GM12892 (cell line): ENCODE measurements around the gene ZNF91.
"Not testable (repeated sequence)": the region's sequence is repeated elsewhere in the genome, so short reads cannot be mapped to it uniquely, and the experiment has no call there.

Experiments
- DNase-seq: peaks from one replicate; pipeline ENCODE4 v3.0.0; 2011; ENCODE audit not compliant: insufficient read length
- FAIRE-seq: peaks from 2 replicates; lab custom pipeline; 2011; peaks lifted over from hg19 to GRCh38; lab: Jason Lieb, UNC
- POLR2A ChIP-seq: IDR thresholded peaks from 2 replicates; pipeline ENCODE4 v1.6.1; 2011; ENCODE audit warnings: low read depth, low read length, control low read depth
- POLR2AphosphoS5 ChIP-seq: IDR thresholded peaks from 2 replicates; pipeline ENCODE4 v1.6.1; 2011; ENCODE audit warnings: low read depth, low read length, control low read depth
- TAF1 ChIP-seq: IDR thresholded peaks from 2 replicates; pipeline ENCODE4 v1.6.1; 2011; ENCODE audit warnings: low read depth, mild to moderate bottlenecking, control low read depth, low read length, borderline replicate concordance

The ZNF91 gene

DNA sequence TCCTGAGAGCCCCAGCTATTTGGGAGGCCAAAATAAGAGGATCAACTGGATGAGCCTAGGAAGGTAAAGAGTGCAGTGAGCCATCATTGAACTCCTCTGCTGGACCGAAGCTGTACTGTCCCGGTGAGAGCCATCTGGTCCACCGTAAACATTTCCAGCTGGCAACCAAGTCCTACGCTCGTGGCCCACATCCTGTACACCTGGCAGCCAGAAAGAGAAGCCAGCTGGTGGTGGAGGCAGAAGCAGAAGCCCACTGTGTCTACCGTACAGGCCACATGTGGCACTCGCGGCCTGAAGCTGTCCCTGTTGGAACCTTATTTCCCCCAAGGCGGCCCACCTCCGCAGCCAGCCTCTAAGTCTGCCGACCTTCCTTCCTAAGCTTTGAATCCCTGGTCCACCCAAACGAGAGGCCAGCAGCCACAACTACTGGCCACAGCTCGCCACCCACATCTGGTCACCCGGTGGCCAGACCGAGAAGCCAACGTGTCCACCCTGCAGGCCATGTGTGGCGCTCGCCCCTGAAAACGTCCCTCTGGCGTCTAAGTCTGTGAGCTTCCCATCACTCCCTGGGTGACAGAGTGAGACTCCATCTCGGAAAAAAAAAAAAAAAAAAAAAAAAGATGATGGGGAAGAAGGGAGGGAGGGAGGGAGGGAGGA is 14.2 kb upstream of the ZNF91 start:
- DNase-seq (no peak), FAIRE-seq (no peak)
- TF ChIP-seq POLR2A = no peak
- no peak for TF ChIP-seq TAF1
- TF ChIP-seq POLR2AphosphoS5 = no peak

- DNase-seq (no peak), FAIRE-seq (no peak)
- TF ChIP-seq POLR2AphosphoS5 (no peak), POLR2A (no peak), TAF1 (no peak)
Observed at GRCh38 chr19:23407616-23408133, 12.4 kb upstream of the ZNF91 start.

GRCh38 chr19:23406721-23407120 is 11.4 kb upstream of the ZNF91 start:
- DNase-seq (no peak), FAIRE-seq (no peak)
- TF ChIP-seq TAF1 = no peak
- TF ChIP-seq POLR2A = no peak
- no peak for TF ChIP-seq POLR2AphosphoS5

DNA sequence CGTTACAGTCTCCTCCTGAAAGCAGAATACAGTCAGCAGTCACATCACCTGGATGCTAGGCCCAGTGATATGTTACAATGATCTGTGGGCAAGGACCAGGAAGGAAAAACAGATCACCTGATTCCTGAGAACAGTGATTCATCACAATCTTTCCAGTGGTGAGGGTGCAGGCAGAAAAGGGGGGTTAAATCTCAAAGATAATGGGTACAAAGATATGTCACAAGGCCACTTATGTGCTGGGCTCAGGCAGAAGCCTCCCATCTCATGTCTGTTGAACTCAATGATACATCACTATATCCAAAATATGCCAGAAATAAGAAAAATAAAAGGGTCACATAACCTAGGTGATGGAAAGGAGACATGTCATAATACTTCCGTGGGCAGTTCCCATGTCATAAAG is 10.8 kb upstream of the ZNF91 start:
- TF ChIP-seq TAF1 (no peak), POLR2AphosphoS5 (no peak), POLR2A (no peak)
- no peak for FAIRE-seq
- no peak for DNase-seq

DNA sequence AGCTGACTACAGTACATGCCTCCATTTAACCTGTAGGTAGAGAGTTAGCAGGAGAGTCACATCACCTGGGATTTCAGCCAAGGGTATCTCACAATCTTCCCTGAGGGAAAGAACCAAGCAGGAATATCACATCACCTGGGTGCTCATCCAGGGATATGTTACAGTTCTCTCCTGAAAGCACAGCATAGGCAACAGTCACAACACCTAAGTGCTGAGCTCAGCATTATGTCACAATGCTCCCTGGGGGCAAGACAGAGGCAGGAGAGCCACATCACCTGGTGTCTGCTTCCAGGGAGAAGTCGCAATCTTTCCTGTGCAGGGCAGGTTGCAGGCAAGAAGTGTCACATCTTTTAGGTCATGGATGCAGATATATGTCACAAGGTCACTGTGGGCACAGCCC is 9.4 kb upstream of the ZNF91 start:
- TF ChIP-seq TAF1 = no peak
- TF ChIP-seq POLR2AphosphoS5 = no peak
- TF ChIP-seq POLR2A = no peak
- DNase-seq (no peak), FAIRE-seq (no peak)

- FAIRE-seq (no peak), DNase-seq (no peak)
- TF ChIP-seq POLR2AphosphoS5 (no peak), POLR2A (no peak), TAF1 (no peak)
Observed at GRCh38 chr19:23403581-23404324, 8.5 kb upstream of the ZNF91 start.

GRCh38 chr19:23403052-23403451 is 7.8 kb upstream of the ZNF91 start:
- FAIRE-seq (no peak), DNase-seq (no peak)
- TF ChIP-seq POLR2AphosphoS5 = no peak

- no peak for TF ChIP-seq POLR2AphosphoS5
- TF ChIP-seq POLR2A = no peak
- TF ChIP-seq TAF1 = no peak
- no peak for FAIRE-seq
- no peak for DNase-seq
Observed at GRCh38 chr19:23402388-23402787, 7.1 kb upstream of the ZNF91 start.

GRCh38 chr19:23401086-23401610 is 5.9 kb upstream of the ZNF91 start:
- FAIRE-seq (no peak), DNase-seq (no peak)
- TF ChIP-seq TAF1 = no peak
- TF ChIP-seq POLR2AphosphoS5 = no peak
- no peak for TF ChIP-seq POLR2A

DNA sequence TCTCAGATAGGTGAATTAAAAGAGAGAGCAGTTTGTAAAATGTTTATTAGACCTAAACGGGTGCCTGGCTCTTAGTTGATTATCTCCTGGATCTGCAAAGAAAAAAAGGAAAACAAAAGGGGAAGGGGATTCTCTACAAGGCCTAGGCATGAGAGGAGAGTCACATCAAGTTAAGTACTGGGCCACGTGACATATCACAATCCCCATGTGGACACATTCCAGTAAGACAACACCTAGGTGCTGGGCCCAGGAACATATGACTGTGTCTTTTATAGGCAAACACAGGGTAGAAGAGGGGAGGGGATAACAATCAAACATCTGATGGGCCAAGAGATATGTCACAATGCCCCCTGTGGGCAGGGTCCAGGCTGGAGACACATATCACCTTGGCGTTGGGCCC is 4.2 kb upstream of the ZNF91 start:
- FAIRE-seq = no peak
- no peak for DNase-seq
- TF ChIP-seq TAF1 = no peak
- TF ChIP-seq POLR2A = no peak
- TF ChIP-seq POLR2AphosphoS5 = no peak

DNA sequence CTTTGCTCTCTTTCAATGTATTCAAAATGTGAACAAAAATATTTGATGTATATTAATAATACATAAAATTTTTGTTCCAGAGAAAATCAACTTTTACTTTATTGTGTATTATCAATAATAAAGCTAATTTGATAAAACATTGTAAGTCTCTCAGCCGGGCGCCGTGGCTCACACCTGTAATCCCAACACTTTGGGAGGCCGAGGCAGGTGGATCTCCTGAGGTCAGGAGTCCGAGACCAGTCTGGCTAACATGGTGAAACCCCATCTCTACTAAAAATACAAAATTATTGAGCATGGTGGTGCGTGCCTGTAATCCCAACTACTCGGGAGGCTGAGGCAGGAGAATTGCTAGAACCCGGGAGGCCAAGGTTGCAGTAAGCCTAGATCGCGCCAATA is 449 bp upstream of the ZNF91 start:
- FAIRE-seq, DNase-seq: not testable (repeated sequence)

- FAIRE-seq = no peak
Observed at GRCh38 chr19:23394511-23394910, 760 bp downstream of the ZNF91 start.

GRCh38 chr19:23393121-23393520 is 2.1 kb downstream of the ZNF91 start:
- no peak for DNase-seq
- TF ChIP-seq POLR2AphosphoS5 (no peak), POLR2A (no peak), TAF1 (no peak)
- FAIRE-seq = no peak

More at GRCh38 chr19:23394511-23394910, 760 bp downstream of the ZNF91 start:
- no peak for DNase-seq
- TF ChIP-seq POLR2AphosphoS5 (no peak), TAF1 (no peak)

DNA sequence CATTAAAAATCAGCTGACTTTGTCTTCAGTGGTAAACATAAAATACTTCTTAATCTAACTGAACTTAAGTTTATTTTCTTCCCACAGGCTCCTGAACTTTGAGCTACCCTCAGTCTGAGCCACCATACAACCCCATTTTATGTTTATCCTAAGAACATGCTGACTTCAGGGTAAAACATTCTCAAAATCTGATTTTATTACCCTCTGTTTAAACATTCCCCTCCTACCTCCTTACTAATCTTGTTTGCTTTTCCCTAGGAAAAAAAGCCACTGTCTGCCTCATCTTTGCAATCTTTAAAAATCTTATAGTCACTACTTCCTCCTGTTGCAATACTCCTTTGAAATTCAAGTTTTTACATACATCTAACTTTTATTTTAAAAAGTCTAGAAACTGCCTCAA is 4.0 kb downstream of the ZNF91 start:
- no peak for DNase-seq
- FAIRE-seq = no peak
- TF ChIP-seq TAF1 (no peak), POLR2A (no peak), POLR2AphosphoS5 (no peak)
